ENCODE data around the gene SMCHD1. TPM values are rescaled to one million over a fixed set of nuclear protein-coding genes. Genes with fewer than 3 reads are reported as not detected.

The SMCHD1 gene
- total and polyA plus RNA-seq, 10 of the 15 experiments (the other 5 are each of a cell fraction or from before 2014, with no cell fraction given): 6.0 to 110 (median 48.0) TPM

GRCh38 chr18:2654169-2654927 is 1.2 kb upstream of the SMCHD1 start (continued):
- no peak for TF ChIP-seq GATAD2B (conservative IDR thresholded peaks at IDR 0.05; ENCODE audit: low read depth)
- TF ChIP-seq STAT1 (conservative IDR thresholded peaks at IDR 0.05): no peak
- no peak for TF ChIP-seq KAT2A (conservative IDR thresholded peaks at IDR 0.05; ENCODE audit: control insufficient read depth, low read depth, low read length)
- TF ChIP-seq IKZF2 (IDR thresholded peaks at IDR 0.05): no peak
- no peak for TF ChIP-seq RB1 (IDR thresholded peaks at IDR 0.05; ENCODE audit: borderline replicate concordance)
- no peak for TF ChIP-seq SIN3A (IDR thresholded peaks at IDR 0.05; ENCODE audit: low read depth, low read length)
- TF ChIP-seq ETV6 (conservative IDR thresholded peaks at IDR 0.05 in 1 of 2, IDR thresholded peaks at IDR 0.05 in 1 of 2; ENCODE audit: borderline replicate concordance in 1 of 2, low read depth in 1 of 2): no peak
- no peak for TF ChIP-seq MTA2 (IDR thresholded peaks at IDR 0.05; ENCODE audit: low read depth)
- no peak for TF ChIP-seq SMARCA5 (IDR thresholded peaks at IDR 0.05)
- TF ChIP-seq ZSCAN29 (IDR thresholded peaks at IDR 0.05): no peak
- TF ChIP-seq ZNF274 (IDR thresholded peaks at IDR 0.05; ENCODE audit: insufficient read depth, insufficient read length): no peak
- no peak for TF ChIP-seq IRF4 (IDR thresholded peaks at IDR 0.05; ENCODE audit: low read depth, low read length)

GRCh38 chr18:2654928-2655177 is 673 bp upstream of the SMCHD1 start:
- intact Hi-C loops (cut with micrococcal nuclease; ENCODE audit: unreplicated experiment): loop anchor here (2.0 to 10.0 kb wide), 3 partner anchors 14 to 320 kb away; no protein-coding TSS in a partner anchor
- TF ChIP-seq CREB1 (IDR thresholded peaks at IDR 0.05; ENCODE audit: low read depth) (peak; percentile 98), CEBPB (IDR thresholded peaks at IDR 0.05; ENCODE audit: borderline replicate concordance in 1 of 2, low read depth in 2 of 2, low read length in 2 of 2) (no peak), FOXM1 (IDR thresholded peaks at IDR 0.05; ENCODE audit: low read depth, low read length) (no peak), MYB (IDR thresholded peaks at IDR 0.05; ENCODE audit: borderline replicate concordance, low read depth, low read length) (no peak), POLR2AphosphoS2 (IDR thresholded peaks at IDR 0.05; ENCODE audit: low read depth, low read length) (no peak), KAT2A (conservative IDR thresholded peaks at IDR 0.05; ENCODE audit: control insufficient read depth, low read depth, low read length) (no peak), BMI1 (IDR thresholded peaks at IDR 0.05; ENCODE audit: borderline replicate concordance) (no peak), RFX5 (IDR thresholded peaks at IDR 0.05; ENCODE audit: low read depth, low read length) (no peak), ASH2L (IDR thresholded peaks at IDR 0.05; ENCODE audit: borderline replicate concordance, low read depth) (no peak), ZNF384 (IDR thresholded peaks at IDR 0.05; ENCODE audit: borderline replicate concordance, low read depth, low read length) (no peak), NBN (IDR thresholded peaks at IDR 0.05) (peak; percentile 99; the same call in 1 of the 2 replicates), KLF5 (IDR thresholded peaks at IDR 0.05; ENCODE audit: partially characterized antibody) (no peak), NFIC (IDR thresholded peaks at IDR 0.05; ENCODE audit: low read depth, low read length) (peak; percentile 48; the same call in 1 of the 2 replicates), YY1 (IDR thresholded peaks at IDR 0.05; ENCODE audit: low read depth, low read length) (no peak; the same call in 1 of the 2 replicates), NFYB (IDR thresholded peaks at IDR 0.05; ENCODE audit: insufficient read depth, low read depth, low read length) (no peak)

More at GRCh38 chr18:2654928-2655177, 673 bp upstream of the SMCHD1 start:
- ChIA-PET POLR2A (interaction anchor here (1.1 to 5.9 kb wide), 6 partner anchors 10 to 84 kb away, joined by 3 to 44 read pairs (median 12); partner anchors contain the start of genes METTL4 and NDC80), CTCF (no interaction called here), SMC1A (ENCODE audit: uncharacterized antibody, unreplicated experiment) (interaction anchor here (1.0 to 4.0 kb wide), 5 partner anchors 13 to 84 kb away, joined by 3 to 28 read pairs (median 7); no protein-coding TSS in a partner anchor), RAD21 (ENCODE audit: unreplicated experiment) (interaction anchor here (4.3 to 5.5 kb wide), 2 partner anchors 18 to 49 kb away, joined by 31 to 33 read pairs; no protein-coding TSS in a partner anchor)
- H3K9ac ChIP-seq (ENCODE audit: control insufficient read depth, insufficient read depth, low read length): peak overlapping the region; percentile 95
- under 1% methylated on average over 22 of the region's 22 CpGs for WGBS (ENCODE audit: insufficient coverage, insufficient replicate concordance, low lambda C conversion rate, missing lambda C conversion rate)
- peak overlapping the region; percentile 97 for H3K4me2 ChIP-seq (ENCODE audit: control insufficient read depth, insufficient read depth)
- peaks cover 46% of the 10 kb centered on the region for H3K79me2 ChIP-seq (ENCODE audit: control insufficient read depth, insufficient read depth, low read length)
- H3K36me3 ChIP-seq (ENCODE audit: control insufficient read depth in 2 of 2, insufficient read depth in 2 of 2, low read length in 1 of 2): no peaks in the 10 kb centered on the region
- H4K20me1 ChIP-seq (ENCODE audit: control insufficient read depth, insufficient read depth): no peaks in the 10 kb centered on the region; the same call in 1 of the 2 replicates
- ATAC-seq: peak; percentile 28
- no TSS peak for BruUV-seq (replicated peaks)
- no peak for FAIRE-seq
- in situ Hi-C loops (cut with MboI): no loop called here
- peak overlapping the region; percentile 89 for H3K27ac ChIP-seq (ENCODE audit: control insufficient read depth, insufficient read depth)
- peaks cover 3% of the 10 kb centered on the region for H3K4me1 ChIP-seq (ENCODE audit: control insufficient read depth, insufficient read depth, low read length)
- DNase-seq (ENCODE audit: low read depth, low spot score): no peak
- no peaks in the 10 kb centered on the region for H3K9me3 ChIP-seq (replicated peaks; ENCODE audit: control insufficient read depth, insufficient read depth, low read length)
- peak overlapping the region; percentile 89 for H3K4me3 ChIP-seq
- H2AFZ ChIP-seq (ENCODE audit: control insufficient read depth, low read depth, low read length): peak overlapping the region; percentile 86
- no peaks in the 10 kb centered on the region for H3K27me3 ChIP-seq (replicated peaks in 1 of 2; ENCODE audit: control insufficient read depth in 2 of 2, insufficient read depth in 2 of 2, low read length in 1 of 2)
